SH-SY5Y (cell line): Measurements from ENCODE around the gene PCDHA6.

Experiments used
- GATA2 ChIP-seq: IDR thresholded peaks from 2 replicates; pipeline ENCODE4 v1.6.1; 2011; ENCODE audit warnings: mild to moderate bottlenecking, low read depth, low read length
- GATA3 ChIP-seq: IDR thresholded peaks from 2 replicates; pipeline ENCODE4 v1.6.1; 2011; ENCODE audit warnings: low read depth, mild to moderate bottlenecking, low read length, moderate library complexity

GRCh38 chr5:140794595-140795258, 33.0 kb upstream of the PCDHA6 start, which contains the start of gene PCDHA2:
- TF ChIP-seq GATA3 (no peak), GATA2 (no peak)
